SK-N-SH treated with all-trans-retinoic acid at 6 μM for 48 hours (cell line): Measurements from ENCODE around the gene BMP6.

Experiments
- ATAC-seq: fragments of 200-7000 bp; cut with Tn5 transposase; 3 replicates; pipeline ENCODE4 v1.9.1; 2020; ENCODE audit warnings: mild to moderate bottlenecking, moderate library complexity
- ARNTL ChIP-seq: fragments of 450-650 bp; formaldehyde crosslinking; IDR thresholded peaks from 2 replicates; pipeline ENCODE4 v1.5.0; 2020; ENCODE audit warnings: low read depth, mild to moderate bottlenecking, moderate library complexity, borderline replicate concordance
- BACH2 ChIP-seq: fragments of 250-450 bp; sonication (Bioruptor Pico); IDR thresholded peaks from 2 replicates; pipeline ENCODE4 v1.9.0; 2021; ENCODE audit warnings: mild to moderate bottlenecking, borderline replicate concordance
- CREB5 ChIP-seq: fragments of 250-450 bp; sonication (Bioruptor Pico); IDR thresholded peaks from 2 replicates; pipeline ENCODE4 v1.5.1; 2020; ENCODE audit warnings: low read depth, mild to moderate bottlenecking, moderate library complexity
- CSDC2 ChIP-seq: fragments of 250-450 bp; sonication (Bioruptor Pico); IDR thresholded peaks from 2 replicates; pipeline ENCODE4 v1.5.0; 2020; ENCODE audit warnings: mild to moderate bottlenecking, moderate library complexity
- ESRRG ChIP-seq: fragments of 250-450 bp; sonication (Bioruptor Pico); IDR thresholded peaks from 2 replicates; pipeline ENCODE4 v1.6.1; 2021; ENCODE audit warnings: mild to moderate bottlenecking
- GLIS3 ChIP-seq: fragments of 250-450 bp; sonication (Bioruptor Pico); IDR thresholded peaks from 2 replicates; pipeline ENCODE4 v1.5.0; 2020; ENCODE audit warnings: mild to moderate bottlenecking, moderate library complexity
- ISL1 ChIP-seq: fragments of 250-450 bp; sonication (Bioruptor Pico); IDR thresholded peaks from 2 replicates; pipeline ENCODE4 v2.1.2; 2022; ENCODE audit warnings: mild to moderate bottlenecking, moderate library complexity
- OSR1 ChIP-seq: fragments of 250-450 bp; sonication (Bioruptor Pico); IDR thresholded peaks from 2 replicates; pipeline ENCODE4 v1.8.0; 2022; ENCODE audit warnings: moderate library complexity, mild to moderate bottlenecking, inconsistent platforms
- PATZ1 ChIP-seq: fragments of 250-450 bp; sonication (Bioruptor Pico); IDR thresholded peaks from 2 replicates; pipeline ENCODE4 v1.8.0; 2020; ENCODE audit warnings: mild to moderate bottlenecking, moderate library complexity, borderline replicate concordance
- POU6F1 ChIP-seq: fragments of 250-450 bp; sonication (Bioruptor Pico); IDR thresholded peaks from 2 replicates; pipeline ENCODE4 v1.8.0; 2021; ENCODE audit warnings: low read depth, mild to moderate bottlenecking, moderate library complexity, borderline replicate concordance
- PPARA ChIP-seq: fragments of 250-450 bp; sonication (Bioruptor Pico); IDR thresholded peaks from 2 replicates; pipeline ENCODE4 v1.5.0; 2020; ENCODE audit warnings: mild to moderate bottlenecking, borderline replicate concordance
- RARB ChIP-seq: fragments of 250-450 bp; sonication (Bioruptor Pico); IDR thresholded peaks from 2 replicates; pipeline ENCODE4 v1.8.0; 2021; ENCODE audit warnings: mild to moderate bottlenecking, moderate library complexity
- TCF4 ChIP-seq: fragments of 250-450 bp; sonication (Bioruptor Pico); IDR thresholded peaks from 2 replicates; pipeline ENCODE4 v1.8.0; 2021; ENCODE audit warnings: mild to moderate bottlenecking, moderate library complexity, borderline replicate concordance
- TOX ChIP-seq: fragments of 250-450 bp; sonication (Bioruptor Pico); IDR thresholded peaks from 2 replicates; pipeline ENCODE4 v1.8.0; 2021; ENCODE audit warnings: mild to moderate bottlenecking, moderate library complexity, borderline replicate concordance
- TSHZ2 ChIP-seq: fragments of 250-450 bp; sonication (Bioruptor Pico); IDR thresholded peaks from 2 replicates; pipeline ENCODE4 v1.5.0; 2020; ENCODE audit warnings: mild to moderate bottlenecking, moderate library complexity
- ZC3H10 ChIP-seq: fragments of 250-450 bp; sonication (Bioruptor Pico); IDR thresholded peaks from 2 replicates; pipeline ENCODE4 v1.5.1; 2021; ENCODE audit warnings: mild to moderate bottlenecking, moderate library complexity
- ZFP3 ChIP-seq: fragments of 250-450 bp; sonication (Bioruptor Pico); IDR thresholded peaks from 2 replicates; pipeline ENCODE4 v1.5.0; 2020; ENCODE audit warnings: mild to moderate bottlenecking, moderate library complexity
- ZFP30 ChIP-seq: fragments of 450-650 bp; formaldehyde crosslinking; IDR thresholded peaks from 2 replicates; pipeline ENCODE4 v1.5.0; 2022; ENCODE audit warnings: mild to moderate bottlenecking, moderate library complexity
- ZNF565 ChIP-seq: fragments of 450-650 bp; formaldehyde crosslinking; conservative IDR thresholded peaks from 2 replicates; pipeline ENCODE4 v1.5.0; 2020; ENCODE audit warnings: low read depth, mild to moderate bottlenecking, moderate library complexity
- ZNF70 ChIP-seq: fragments of 450-650 bp; formaldehyde crosslinking; IDR thresholded peaks from 2 replicates; pipeline ENCODE4 v1.5.0; 2020; ENCODE audit warnings: mild to moderate bottlenecking, moderate library complexity

The BMP6 gene

GRCh38 chr6:7809346-7809745, 83.4 kb downstream of the BMP6 start:
- no peak for ATAC-seq

GRCh38 chr6:7811441-7811840, 85.5 kb downstream of the BMP6 start:
- no peak for ATAC-seq
- TF ChIP-seq TSHZ2 (CRISPR knock-in tag) (no peak), CSDC2 (CRISPR knock-in tag) (no peak), PPARA (CRISPR knock-in tag) (no peak), PATZ1 (CRISPR knock-in tag) (no peak), TCF4 (CRISPR knock-in tag) (no peak), ARNTL (CRISPR knock-in tag) (no peak), CREB5 (CRISPR knock-in tag) (no peak), RARB (CRISPR knock-in tag) (no peak)

More at GRCh38 chr6:7809346-7809745, 83.4 kb downstream of the BMP6 start:
- TF ChIP-seq GLIS3 (CRISPR knock-in tag): no peak
- no peak for TF ChIP-seq TOX (CRISPR knock-in tag)
- TF ChIP-seq ZNF70 (CRISPR knock-in tag): no peak
- no peak for TF ChIP-seq ISL1 (CRISPR knock-in tag)
- no peak for TF ChIP-seq ZFP3
- no peak for TF ChIP-seq RARB (CRISPR knock-in tag)
- TF ChIP-seq CSDC2 (CRISPR knock-in tag): no peak
- no peak for TF ChIP-seq ZFP30 (CRISPR knock-in tag)
- TF ChIP-seq CREB5 (CRISPR knock-in tag): no peak
- no peak for TF ChIP-seq PPARA (CRISPR knock-in tag)
- TF ChIP-seq TCF4 (CRISPR knock-in tag): no peak
- TF ChIP-seq ZC3H10 (CRISPR knock-in tag): no peak
- TF ChIP-seq PATZ1 (CRISPR knock-in tag): no peak
- no peak for TF ChIP-seq BACH2 (CRISPR knock-in tag)
- no peak for TF ChIP-seq ZNF565 (CRISPR knock-in tag)
- TF ChIP-seq POU6F1 (CRISPR knock-in tag): no peak
- TF ChIP-seq TSHZ2 (CRISPR knock-in tag): no peak
- TF ChIP-seq ESRRG (CRISPR knock-in tag): no peak
- TF ChIP-seq OSR1 (CRISPR knock-in tag): no peak
